Natural killer cell treated with Interleukin-12 subunit alpha and Interleukin-12 subunit beta and Interleukin-15 and Interleukin-18, amount 100 ng/mL, for 72 hours (primary cell): ENCODE measurements around the gene TNNT2. TPM values are rescaled to one million over a fixed set of nuclear protein-coding genes. Genes with fewer than 3 reads are reported as not detected.

Source experiments
- ATAC-seq, 2 donors: fragments of 150-1000 bp; cut with Tn5 transposase in 1 of 2; sonication (Bioruptor Pico), chemical (Tn5 transposase) in 1 of 2; 2 replicates each; pipeline ENCODE4 v1.10.0; 2021
- DNase-seq: peaks from one replicate; pipeline ENCODE4 v3.0.0; 2022; ENCODE audit warnings: low spot score
- H3K27ac Mint-ChIP-seq, 2 donors: 1 replicate in 1 of 2; 2 replicates in 1 of 2; pipeline ENCODE4 v1.8.0; 2022; ENCODE audit warnings: mixed read lengths in 2 of 2, mild to moderate bottlenecking in 1 of 2, moderate library complexity in 1 of 2
- H3K27me3 Mint-ChIP-seq, 2 donors: 1 replicate in 1 of 2; 2 replicates in 1 of 2; pipeline ENCODE4 v1.8.0; 2022; ENCODE audit warnings: mixed read lengths in 2 of 2
- H3K36me3 Mint-ChIP-seq: one replicate; pipeline ENCODE4 v1.8.0; 2022; ENCODE audit warnings: mixed read lengths
- H3K4me1 Mint-ChIP-seq, 2 donors: 1 replicate in 1 of 2; 2 replicates in 1 of 2; pipeline ENCODE4 v1.8.0; 2022; ENCODE audit warnings: low read depth in 2 of 2, mixed read lengths in 2 of 2, mild to moderate bottlenecking in 1 of 2
- H3K4me3 Mint-ChIP-seq: one replicate; pipeline ENCODE4 v1.8.0; 2022; ENCODE audit warnings: mixed read lengths
- H3K9me3 Mint-ChIP-seq: 2 replicates; pipeline ENCODE4 v1.8.0; 2022; ENCODE audit warnings: mixed read lengths
- total RNA-seq, 2 donors: library from RNA; stranded (reverse); gene quantifications; one replicate each; pipeline ENCODE4 v1.2.3, GENCODE V29; 2022

TNNT2 gene
- total RNA-seq, 2 donors from 2014 or later = not detected

DNA sequence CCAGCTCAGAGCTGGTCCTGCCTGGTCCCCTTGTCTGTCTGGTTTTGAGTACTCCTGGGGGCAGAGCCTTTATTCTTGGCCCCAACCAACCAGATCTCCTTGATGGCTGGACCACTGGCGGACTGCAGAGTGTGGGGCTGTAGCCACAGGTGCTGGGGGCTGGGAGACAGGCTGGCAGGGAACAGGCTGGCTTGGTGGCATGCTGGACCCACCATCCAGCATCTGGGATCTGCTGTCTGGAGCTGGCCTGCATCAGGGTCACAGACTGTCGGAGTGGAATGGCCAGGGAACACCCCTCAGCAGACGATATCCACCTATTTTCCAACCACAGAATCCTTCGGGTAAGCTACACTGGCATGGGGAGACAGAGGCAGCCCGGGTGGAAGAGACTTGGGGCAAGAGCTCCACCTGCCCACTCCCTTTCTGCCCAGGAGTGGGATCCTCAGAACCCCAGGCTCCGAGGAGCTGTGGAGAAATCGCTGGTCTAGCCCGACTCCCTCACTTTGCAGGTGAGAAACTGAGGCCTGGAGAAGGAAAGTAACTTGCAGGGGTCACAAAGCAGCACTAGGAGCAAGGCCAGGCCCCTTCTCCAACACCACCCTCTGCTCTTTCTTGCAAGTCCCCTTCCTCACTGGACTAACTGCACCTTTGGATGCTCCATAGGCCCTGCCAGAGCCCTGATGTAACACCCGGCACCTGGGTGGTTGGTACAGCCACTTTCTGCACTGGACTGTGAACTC is 40.6 kb downstream of the TNNT2 start:
- no peak overlapping the region for H3K27ac Mint-ChIP-seq
- H3K4me1 Mint-ChIP-seq = no peaks in the 10 kb centered on the region
- DNase-seq (no peak), ATAC-seq (peak in 1 of 2 donors; percentile 21)
- peaks cover 12 to 29% of the 10 kb centered on the region in 2 donors for H3K27me3 Mint-ChIP-seq
- H3K36me3 Mint-ChIP-seq = no peaks in the 10 kb centered on the region
- H3K9me3 Mint-ChIP-seq = no peaks in the 10 kb centered on the region
- H3K4me3 Mint-ChIP-seq = no peak overlapping the region

DNA sequence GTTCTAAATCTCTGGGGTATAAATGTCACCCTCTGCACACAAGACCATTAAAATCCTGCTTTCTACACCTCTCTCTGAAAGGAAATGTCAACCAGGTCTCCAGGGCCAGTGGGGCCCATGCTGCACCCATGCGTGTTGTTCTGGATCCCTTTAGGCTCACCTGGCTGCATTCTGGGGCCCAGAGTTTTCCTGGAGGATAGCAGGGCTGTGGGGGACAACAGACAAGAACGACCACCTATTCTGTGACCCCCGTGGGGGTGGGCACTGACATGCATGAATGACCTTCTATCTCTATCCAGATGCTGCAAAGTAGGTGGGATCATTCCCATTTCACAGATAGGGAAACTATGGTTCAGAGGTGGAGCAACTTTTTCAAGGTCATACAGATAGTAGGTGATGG is 41.6 kb downstream of the TNNT2 start:
- Mint-ChIP-seq H3K4me3 (no peak overlapping the region), H3K27ac (no peak overlapping the region), H3K36me3 (no peaks in the 10 kb centered on the region), H3K27me3 (peaks cover 6 to 22% of the 10 kb centered on the region in 2 donors), H3K9me3 (no peaks in the 10 kb centered on the region), H3K4me1 (no peaks in the 10 kb centered on the region)
- no peak for DNase-seq
- ATAC-seq = no peak

DNA sequence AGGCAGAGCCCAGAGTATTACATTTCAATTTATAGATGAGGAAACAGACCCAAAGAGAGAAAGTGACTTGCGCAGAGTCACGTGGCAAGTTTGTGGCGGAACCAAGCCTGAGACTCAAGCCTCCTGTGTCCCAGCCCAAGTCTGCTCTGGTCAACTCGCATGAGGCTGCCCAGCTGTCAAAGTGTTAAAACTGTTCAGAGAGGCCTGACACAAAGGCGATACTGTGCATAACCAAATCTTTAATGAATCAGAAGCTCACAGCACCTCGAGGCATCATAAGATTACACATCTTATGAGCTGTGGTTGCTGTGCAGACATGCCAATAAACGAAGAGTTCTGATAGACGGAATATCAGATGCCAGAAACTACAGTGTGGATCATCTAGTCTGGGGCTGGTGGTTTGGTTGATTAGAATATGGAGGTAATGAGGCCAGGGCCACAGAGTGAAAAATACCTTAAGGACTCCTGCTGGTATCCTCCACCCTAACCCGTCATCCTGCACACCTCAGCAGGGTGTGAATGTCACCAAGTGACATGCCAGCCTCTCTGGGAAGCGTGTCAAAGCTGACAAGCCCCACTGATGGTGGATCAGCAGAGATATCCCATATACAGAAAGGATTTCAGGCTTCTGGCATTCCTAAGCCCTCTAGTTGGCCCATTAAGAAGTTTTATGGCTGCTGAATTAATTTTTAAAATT is 42.2 kb downstream of the TNNT2 start:
- no peak overlapping the region for H3K27ac Mint-ChIP-seq
- H3K4me3 Mint-ChIP-seq = no peak overlapping the region
- H3K4me1 Mint-ChIP-seq = no peaks in the 10 kb centered on the region
- H3K9me3 Mint-ChIP-seq = no peaks in the 10 kb centered on the region
- no peak for DNase-seq
- ATAC-seq = no peak
- peaks cover 6 to 16% of the 10 kb centered on the region in 2 donors for H3K27me3 Mint-ChIP-seq
- H3K36me3 Mint-ChIP-seq = no peaks in the 10 kb centered on the region

DNA sequence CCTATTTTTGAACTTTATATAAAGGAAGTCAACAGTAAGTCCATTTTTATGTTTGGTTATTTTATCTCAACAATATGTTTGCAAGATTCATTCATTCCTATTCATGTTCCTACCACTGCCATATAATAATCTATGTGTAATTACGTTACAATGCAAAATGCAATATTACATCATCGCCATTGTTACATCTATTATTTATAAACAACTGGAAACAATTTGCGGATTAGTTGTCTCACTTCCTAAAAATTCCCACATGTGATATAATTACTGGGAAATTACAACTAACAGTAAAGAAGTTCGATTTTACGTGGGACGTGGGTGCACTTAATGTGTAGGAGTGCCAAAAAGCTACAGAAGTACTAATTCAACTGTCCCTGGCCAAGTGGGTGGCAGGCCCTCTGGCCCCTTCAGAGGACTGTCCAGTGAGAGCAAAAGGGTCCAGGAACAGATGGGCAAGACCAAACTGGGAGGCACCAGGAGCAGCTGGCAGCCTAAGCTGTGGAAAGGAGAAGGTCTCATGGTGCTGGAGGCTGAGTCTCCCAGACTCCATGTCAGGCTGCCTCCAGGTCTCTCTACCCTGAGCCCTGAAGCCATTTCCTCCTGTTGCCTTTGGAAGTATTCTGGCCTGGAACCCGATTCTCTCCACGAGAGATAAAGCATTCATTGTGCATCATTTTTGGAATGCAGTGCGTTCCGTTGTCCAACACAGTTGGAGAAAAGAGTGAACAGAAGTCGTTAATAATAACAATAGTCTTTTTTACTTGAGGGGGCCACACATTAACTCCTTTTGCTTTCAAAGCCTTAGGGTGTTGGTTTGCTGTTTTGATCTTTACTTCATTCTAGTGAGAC is 42.9 kb downstream of the TNNT2 start:
- no peak overlapping the region for H3K4me3 Mint-ChIP-seq
- H3K36me3 Mint-ChIP-seq = no peaks in the 10 kb centered on the region
- no peaks in the 10 kb centered on the region for H3K9me3 Mint-ChIP-seq
- DNase-seq (no peak), ATAC-seq (no peak)
- H3K27me3 Mint-ChIP-seq = peaks cover 5 to 10% of the 10 kb centered on the region in 2 donors
- H3K27ac Mint-ChIP-seq = no peak overlapping the region
- no peaks in the 10 kb centered on the region for H3K4me1 Mint-ChIP-seq

DNA sequence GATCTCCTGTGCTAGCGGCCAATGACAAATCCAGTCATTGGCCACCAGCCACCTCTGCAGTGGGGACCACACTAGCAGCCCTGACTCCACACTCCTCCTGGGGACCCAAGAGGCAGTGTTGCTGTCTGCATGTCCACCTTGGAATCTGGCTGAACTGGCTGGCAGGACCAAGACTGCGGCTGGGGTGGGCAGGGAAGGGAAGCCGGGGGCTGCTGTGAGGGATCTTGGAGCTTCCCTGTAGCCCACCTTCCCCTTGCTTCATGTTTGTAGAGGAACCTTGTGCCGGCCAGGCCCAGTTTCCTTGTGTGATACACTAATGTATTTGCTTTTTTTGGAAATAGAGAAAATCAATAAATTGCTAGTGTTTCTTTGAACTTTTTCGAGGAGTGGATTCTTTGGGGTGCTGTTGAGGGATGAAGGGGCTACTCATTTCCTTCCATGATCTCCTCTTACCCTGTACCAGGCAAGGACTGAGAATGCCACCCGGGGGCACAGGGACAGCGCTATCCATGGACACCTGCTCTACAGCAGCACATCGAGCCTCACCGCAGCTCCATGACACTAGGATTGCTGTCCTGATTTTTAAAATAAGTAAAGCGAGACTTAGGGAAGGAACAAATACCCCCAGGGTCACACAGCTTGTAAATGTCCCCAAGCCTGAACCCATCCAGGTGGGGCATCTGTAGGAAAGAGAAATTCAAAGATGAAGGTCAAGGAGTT is 44.7 kb downstream of the TNNT2 start:
- ATAC-seq (no peak), DNase-seq (no peak)
- H3K27ac Mint-ChIP-seq = no peak overlapping the region
- H3K36me3 Mint-ChIP-seq = no peaks in the 10 kb centered on the region
- H3K27me3 Mint-ChIP-seq = no peaks in the 10 kb centered on the region
- no peak overlapping the region for H3K4me3 Mint-ChIP-seq
- H3K9me3 Mint-ChIP-seq = no peaks in the 10 kb centered on the region
- no peaks in the 10 kb centered on the region for H3K4me1 Mint-ChIP-seq

DNA sequence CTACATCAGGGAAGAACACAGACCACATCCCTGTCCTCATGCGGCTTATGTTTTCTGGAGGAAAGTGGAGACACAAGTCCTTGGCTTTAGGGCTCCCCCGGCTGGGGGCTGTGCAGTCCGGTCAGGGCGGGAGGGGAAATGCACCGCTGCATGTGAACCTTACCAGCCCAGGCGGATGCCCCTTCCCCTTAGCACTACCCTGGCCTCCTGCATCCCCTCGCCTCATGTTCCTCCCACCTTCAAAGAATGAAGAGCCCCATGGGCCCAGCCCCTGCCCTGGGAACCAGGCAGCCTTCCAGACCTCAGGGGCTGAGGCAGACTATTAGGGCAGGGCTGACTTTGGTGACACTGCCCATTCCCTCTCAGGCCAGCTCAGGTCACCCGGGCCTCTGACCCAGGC is 45.5 kb downstream of the TNNT2 start:
- ATAC-seq (no peak), DNase-seq (no peak)
- H3K9me3 Mint-ChIP-seq = no peaks in the 10 kb centered on the region
- H3K4me1 Mint-ChIP-seq = no peaks in the 10 kb centered on the region
- peaks cover 0 to under 1% of the 10 kb centered on the region in 2 donors for H3K27me3 Mint-ChIP-seq
- no peak overlapping the region for H3K4me3 Mint-ChIP-seq
- H3K36me3 Mint-ChIP-seq = no peaks in the 10 kb centered on the region
- H3K27ac Mint-ChIP-seq = no peak overlapping the region

DNA sequence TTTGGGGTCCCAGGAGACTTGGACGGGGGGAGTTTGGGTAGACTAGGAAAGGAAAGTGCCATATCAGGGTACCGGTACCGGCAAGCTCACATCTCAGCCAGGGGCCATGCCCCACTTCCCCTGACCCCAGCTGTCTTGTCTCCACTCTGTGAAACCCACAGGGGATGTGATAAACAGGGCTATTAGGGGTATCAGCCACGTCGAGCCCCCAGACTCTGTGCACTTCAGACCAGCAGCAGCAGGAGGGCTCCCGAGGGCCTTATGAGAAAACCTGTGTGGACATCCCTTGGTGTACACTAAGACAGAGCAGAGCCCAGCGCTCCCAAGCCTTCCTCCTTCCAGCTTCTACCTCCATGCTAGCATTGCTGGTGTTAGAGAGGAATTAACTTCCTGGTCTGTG is 46.3 kb downstream of the TNNT2 start:
- no peak for ATAC-seq

DNA sequence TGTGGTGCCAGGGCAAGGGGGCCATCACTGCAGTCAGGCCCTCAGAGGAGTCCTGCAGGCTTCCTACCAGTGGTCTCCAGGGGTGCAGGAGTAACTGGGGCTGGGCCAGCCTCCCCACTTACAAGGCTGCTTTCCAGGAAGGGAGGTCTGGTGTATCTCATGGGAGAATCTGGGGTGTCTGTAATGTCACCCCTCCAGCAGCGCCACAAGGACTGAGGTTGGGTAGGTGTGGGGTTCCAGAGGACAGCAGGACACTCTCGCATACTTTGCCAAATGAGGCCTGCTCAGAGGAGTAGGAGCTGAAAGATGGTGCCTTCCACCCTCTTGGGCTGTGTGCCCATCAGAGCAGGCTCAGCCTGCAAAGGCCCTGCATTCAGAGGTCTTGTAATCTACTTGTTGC is 46.9 kb downstream of the TNNT2 start:
- Mint-ChIP-seq H3K9me3 (no peaks in the 10 kb centered on the region), H3K27me3 (peaks cover 0 to 10% of the 10 kb centered on the region in 2 donors), H3K27ac (no peak overlapping the region), H3K4me3 (no peak overlapping the region), H3K36me3 (no peaks in the 10 kb centered on the region), H3K4me1 (no peaks in the 10 kb centered on the region)
- ATAC-seq (no peak), DNase-seq (no peak)

More for the DNA sequence above, 46.3 kb downstream of the TNNT2 start:
- no peak for DNase-seq
- Mint-ChIP-seq H3K27me3 (peaks cover 0 to 9% of the 10 kb centered on the region in 2 donors), H3K4me3 (no peak overlapping the region), H3K4me1 (no peaks in the 10 kb centered on the region), H3K36me3 (no peaks in the 10 kb centered on the region), H3K9me3 (no peaks in the 10 kb centered on the region), H3K27ac (no peak overlapping the region)

DNA sequence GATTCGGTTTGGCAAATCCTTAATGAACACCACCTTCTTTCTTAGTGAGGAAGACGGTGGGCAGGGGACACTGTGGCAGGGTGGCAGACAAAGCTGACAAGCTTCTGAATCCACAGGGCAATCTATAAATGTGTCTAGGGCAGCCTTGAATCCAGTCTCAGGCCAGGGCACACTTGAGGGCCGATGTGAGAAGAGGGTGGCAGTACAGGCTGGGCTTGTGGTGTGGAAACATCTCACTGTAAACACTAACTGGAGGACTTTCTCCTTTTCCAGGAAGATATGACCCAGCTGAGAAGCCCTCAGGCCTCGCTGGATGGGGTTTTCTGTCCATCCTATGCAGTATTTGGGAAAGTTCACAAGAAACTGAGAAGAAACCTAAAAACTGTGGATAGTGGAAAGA is 47.7 kb downstream of the TNNT2 start:
- Mint-ChIP-seq H3K4me1 (no peaks in the 10 kb centered on the region), H3K4me3 (no peak overlapping the region), H3K9me3 (no peaks in the 10 kb centered on the region), H3K36me3 (no peaks in the 10 kb centered on the region), H3K27ac (no peak overlapping the region), H3K27me3 (peaks cover 0 to 10% of the 10 kb centered on the region in 2 donors)
- no peak for DNase-seq
- no peak for ATAC-seq

DNA sequence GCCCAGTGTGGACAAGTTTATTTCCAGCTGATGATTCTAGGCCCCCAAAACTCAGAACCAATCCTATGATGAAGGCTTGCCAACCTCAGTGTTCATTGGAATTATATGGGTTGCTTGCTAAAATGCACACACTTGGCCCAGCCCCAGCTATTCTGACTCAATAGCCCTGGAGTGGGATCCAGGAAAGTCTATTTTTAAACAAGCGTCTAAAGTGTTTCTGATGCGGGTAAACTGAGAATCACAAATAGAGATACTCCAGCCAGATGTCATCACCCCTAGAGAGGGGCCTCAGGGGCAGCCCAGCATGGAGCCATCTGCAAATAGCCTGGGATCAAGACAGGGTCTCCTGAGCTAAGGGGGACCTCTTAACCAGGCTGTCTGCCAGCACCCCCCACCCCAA is 48.2 kb downstream of the TNNT2 start:
- H3K27ac Mint-ChIP-seq = no peak overlapping the region
- DNase-seq = no peak
- no peak for ATAC-seq
- no peaks in the 10 kb centered on the region for H3K4me1 Mint-ChIP-seq
- peaks cover 0 to 10% of the 10 kb centered on the region in 2 donors for H3K27me3 Mint-ChIP-seq
- no peaks in the 10 kb centered on the region for H3K9me3 Mint-ChIP-seq
- no peaks in the 10 kb centered on the region for H3K36me3 Mint-ChIP-seq
- no peak overlapping the region for H3K4me3 Mint-ChIP-seq

DNA sequence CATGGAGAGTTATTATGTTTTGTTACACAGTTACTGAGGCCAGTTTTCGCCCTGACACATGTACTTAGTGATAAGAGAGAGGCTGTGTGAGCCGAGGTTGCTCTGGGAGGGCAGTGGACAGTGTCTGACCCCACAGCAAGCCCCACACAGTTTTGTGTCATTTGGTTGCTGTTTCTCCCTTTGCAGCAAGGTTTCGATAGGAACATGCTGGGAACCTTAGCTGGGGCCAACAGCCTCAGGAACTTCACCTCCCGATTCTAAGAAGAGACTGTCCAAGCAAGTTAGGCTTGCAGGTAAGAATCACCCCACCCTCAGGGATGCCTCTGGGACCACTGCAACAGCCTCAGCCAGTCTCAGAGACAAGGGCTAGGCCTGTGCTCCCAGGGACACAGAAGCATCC is 48.9 kb downstream of the TNNT2 start:
- no peak for DNase-seq
- H3K27ac Mint-ChIP-seq = no peak overlapping the region
- no peak for ATAC-seq
- H3K4me3 Mint-ChIP-seq = no peak overlapping the region
- no peaks in the 10 kb centered on the region for H3K9me3 Mint-ChIP-seq
- H3K27me3 Mint-ChIP-seq = peaks cover 0 to 10% of the 10 kb centered on the region in 2 donors
- H3K4me1 Mint-ChIP-seq = no peaks in the 10 kb centered on the region
- no peaks in the 10 kb centered on the region for H3K36me3 Mint-ChIP-seq

DNA sequence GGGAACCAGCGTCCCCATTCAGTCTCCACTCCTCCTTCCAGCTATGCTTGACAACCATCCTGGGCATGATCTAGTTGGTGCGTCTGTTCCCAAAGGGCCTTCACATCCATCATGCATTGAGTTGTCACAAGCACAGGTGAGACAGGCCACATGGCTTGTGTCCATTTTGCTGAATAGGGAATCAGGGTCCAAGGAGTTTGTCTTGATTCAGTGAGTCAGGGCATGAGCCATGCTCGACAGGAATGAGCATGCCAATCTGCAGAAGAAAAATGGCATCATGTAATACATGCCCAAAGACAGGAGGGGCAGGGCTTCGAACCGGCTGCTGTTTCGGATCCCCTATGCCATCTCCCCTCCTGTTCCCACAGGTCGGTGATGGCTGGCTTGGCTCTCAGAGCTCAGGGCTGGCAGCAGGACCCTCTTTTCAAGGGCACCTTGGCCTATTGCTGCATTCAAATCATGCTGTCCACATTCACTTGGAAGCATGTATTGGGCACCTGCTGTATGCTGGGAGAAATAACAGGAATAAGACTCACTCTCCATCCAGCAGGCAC is 49.7 kb downstream of the TNNT2 start:
- no peak for ATAC-seq
- no peak for DNase-seq
- Mint-ChIP-seq H3K4me3 (no peak overlapping the region), H3K4me1 (no peaks in the 10 kb centered on the region), H3K27me3 (peaks cover 0 to 10% of the 10 kb centered on the region in 2 donors), H3K9me3 (no peaks in the 10 kb centered on the region), H3K27ac (no peak overlapping the region), H3K36me3 (no peaks in the 10 kb centered on the region)

DNA sequence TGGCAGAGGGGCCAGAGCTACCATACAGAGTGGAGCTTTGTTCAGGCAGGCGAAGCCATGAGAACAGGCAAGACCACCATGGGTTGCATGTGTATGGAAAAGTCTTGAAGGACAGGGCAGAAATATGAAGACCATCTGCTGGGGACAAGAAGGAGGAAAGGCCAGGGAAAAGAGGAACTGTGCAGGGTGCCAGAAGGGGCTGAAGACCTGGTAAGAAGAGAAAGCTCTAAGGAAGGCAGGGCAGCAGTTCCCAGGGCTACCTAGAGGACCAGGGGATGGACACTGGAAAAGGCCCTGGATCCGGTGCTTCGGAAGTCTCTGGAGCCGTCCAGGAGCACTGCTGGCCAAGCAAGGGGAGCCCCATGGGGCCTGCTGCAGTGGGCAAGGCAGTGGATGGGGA is 50.8 kb downstream of the TNNT2 start:
- ATAC-seq (no peak), DNase-seq (no peak)
- Mint-ChIP-seq H3K27ac (no peak overlapping the region), H3K9me3 (no peaks in the 10 kb centered on the region), H3K4me3 (no peak overlapping the region), H3K36me3 (no peaks in the 10 kb centered on the region), H3K27me3 (peaks cover 0 to 10% of the 10 kb centered on the region in 2 donors), H3K4me1 (no peaks in the 10 kb centered on the region)
